Measurements from ENCODE around the gene FAM124A.
A peak's percentile ranks its signal among the peaks of the same experiment; 100 is the strongest.

The FAM124A gene

GRCh38 chr13:51249255-51249654 is 27.1 kb downstream of the FAM124A start:
- no peak overlapping the region for H3K4me3 ChIP-seq (ENCODE audit: low read depth, low read length)
- no peak for TF ChIP-seq MYC (IDR thresholded peaks at IDR 0.05; ENCODE audit: low read depth, low read length)
- no peak for TF ChIP-seq MAX (IDR thresholded peaks at IDR 0.05; ENCODE audit: low read depth, low read length)
- no peak for TF ChIP-seq POLR2A (IDR thresholded peaks at IDR 0.05; ENCODE audit: extremely low read depth, insufficient read length)
- TF ChIP-seq CTCF (IDR thresholded peaks at IDR 0.05; ENCODE audit: low read depth, low read length) = no peak
- no peak for DNase-seq (ENCODE audit: low read depth)

- TF ChIP-seq MAX (IDR thresholded peaks at IDR 0.05; ENCODE audit: low read depth, low read length) (peak; percentile 78), MYC (IDR thresholded peaks at IDR 0.05; ENCODE audit: low read depth, low read length) (peak; percentile 41; the same call in 1 of the 2 replicates), CTCF (IDR thresholded peaks at IDR 0.05; ENCODE audit: low read depth, low read length) (peak; percentile 63), POLR2A (IDR thresholded peaks at IDR 0.05; ENCODE audit: extremely low read depth, insufficient read length) (no peak)
- no peak overlapping the region for H3K4me3 ChIP-seq (ENCODE audit: low read depth, low read length)
- DNase-seq (ENCODE audit: low read depth) = peak; percentile 35
Measured at GRCh38 chr13:51249770-51250741, 27.9 kb downstream of the FAM124A start.

GRCh38 chr13:51251480-51251879 is 29.3 kb downstream of the FAM124A start:
- no peak for TF ChIP-seq CTCF (IDR thresholded peaks at IDR 0.05; ENCODE audit: low read depth, low read length)
- TF ChIP-seq MAX (IDR thresholded peaks at IDR 0.05; ENCODE audit: low read depth, low read length) = no peak
- TF ChIP-seq MYC (IDR thresholded peaks at IDR 0.05; ENCODE audit: low read depth, low read length) = no peak
- no peak for TF ChIP-seq POLR2A (IDR thresholded peaks at IDR 0.05; ENCODE audit: extremely low read depth, insufficient read length)
- no peak for DNase-seq (ENCODE audit: low read depth)
- H3K4me3 ChIP-seq (ENCODE audit: low read depth, low read length) = no peak overlapping the region

GRCh38 chr13:51252954-51253532 is 30.8 kb downstream of the FAM124A start:
- DNase-seq (ENCODE audit: low read depth) = peak; percentile 54
- TF ChIP-seq MYC (IDR thresholded peaks at IDR 0.05; ENCODE audit: low read depth, low read length) (peak; percentile 60; the same call in 1 of the 2 replicates), POLR2A (IDR thresholded peaks at IDR 0.05; ENCODE audit: extremely low read depth, insufficient read length) (no peak), CTCF (IDR thresholded peaks at IDR 0.05; ENCODE audit: low read depth, low read length) (no peak), MAX (IDR thresholded peaks at IDR 0.05; ENCODE audit: low read depth, low read length) (peak; percentile 54; the same call in 1 of the 2 replicates)
- H3K4me3 ChIP-seq (ENCODE audit: low read depth, low read length) = no peak overlapping the region

- H3K4me3 ChIP-seq (ENCODE audit: low read depth, low read length) = no peak overlapping the region
Measured at GRCh38 chr13:51255556-51255955, 33.4 kb downstream of the FAM124A start.

More at GRCh38 chr13:51255556-51255955, 33.4 kb downstream of the FAM124A start:
- TF ChIP-seq POLR2A (IDR thresholded peaks at IDR 0.05; ENCODE audit: extremely low read depth, insufficient read length) (no peak), MAX (IDR thresholded peaks at IDR 0.05; ENCODE audit: low read depth, low read length) (no peak), MYC (IDR thresholded peaks at IDR 0.05; ENCODE audit: low read depth, low read length) (no peak), CTCF (IDR thresholded peaks at IDR 0.05; ENCODE audit: low read depth, low read length) (no peak)
- DNase-seq (ENCODE audit: low read depth) = no peak
